Activated effector memory CD4-positive, alpha-beta T cell treated with Interleukin-2 at 50 U/mL for 16 hours (primary cell): ENCODE results near the gene CXCL17.
"Not testable (repeated sequence)": the region's sequence is repeated elsewhere in the genome, so short reads cannot be mapped to it uniquely, and the experiment has no call there.

Source experiments
- DNase-seq: peaks from one replicate; pipeline ENCODE4 v3.0.0-alpha.2; 2020

Gene CXCL17

DNA sequence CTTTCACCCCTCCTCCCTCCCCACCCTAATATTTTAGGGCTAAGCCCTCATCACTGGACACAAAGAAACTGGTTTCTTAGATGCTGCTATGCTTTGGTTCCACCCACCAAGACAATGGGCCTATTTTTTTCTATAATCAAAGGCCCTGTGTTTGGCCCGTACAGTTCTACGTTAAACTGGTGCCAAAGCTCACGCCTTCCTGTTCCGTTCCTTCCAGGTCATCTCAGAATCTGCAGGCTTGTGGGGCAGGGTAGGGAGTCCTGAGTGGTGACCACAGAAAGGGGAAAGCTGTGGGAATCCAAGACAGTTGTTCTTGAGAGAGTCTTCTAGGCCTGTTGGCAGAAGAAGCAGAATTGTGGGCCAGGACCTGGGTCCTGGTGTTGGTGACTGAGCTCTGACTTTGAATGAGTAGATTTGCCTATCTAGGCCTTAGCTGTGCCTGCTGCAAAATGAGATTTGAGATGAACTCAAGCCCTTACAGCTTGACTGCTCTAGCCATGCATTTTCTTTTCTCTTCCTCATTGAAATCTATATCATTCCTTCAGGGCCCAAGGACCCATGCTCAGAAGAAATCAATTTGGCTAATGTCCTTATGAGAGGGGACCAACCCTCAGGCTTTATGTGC lies 19.1 kb upstream of the CXCL17 start:
- DNase-seq: no peak

DNA sequence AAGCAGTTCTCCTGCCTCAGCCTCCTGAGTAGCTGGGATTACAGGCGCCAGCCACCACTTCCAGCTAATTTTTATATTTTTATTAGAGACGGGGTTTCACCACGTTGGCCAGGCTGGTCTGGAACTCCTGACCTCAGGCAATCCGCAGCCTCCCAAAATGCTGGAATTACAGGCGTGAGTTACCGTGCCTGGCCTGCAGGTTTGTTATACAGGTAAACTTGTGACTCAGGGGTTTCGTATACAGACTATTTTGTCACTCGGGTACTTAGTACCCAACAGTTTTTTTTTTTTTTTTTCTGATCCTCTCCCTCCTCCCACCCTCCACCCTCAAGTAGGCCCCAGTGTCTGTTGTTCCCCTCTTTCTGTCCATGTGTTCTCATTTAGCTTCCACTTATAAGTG lies 18.5 kb upstream of the CXCL17 start:
- not testable (repeated sequence) for DNase-seq

DNA sequence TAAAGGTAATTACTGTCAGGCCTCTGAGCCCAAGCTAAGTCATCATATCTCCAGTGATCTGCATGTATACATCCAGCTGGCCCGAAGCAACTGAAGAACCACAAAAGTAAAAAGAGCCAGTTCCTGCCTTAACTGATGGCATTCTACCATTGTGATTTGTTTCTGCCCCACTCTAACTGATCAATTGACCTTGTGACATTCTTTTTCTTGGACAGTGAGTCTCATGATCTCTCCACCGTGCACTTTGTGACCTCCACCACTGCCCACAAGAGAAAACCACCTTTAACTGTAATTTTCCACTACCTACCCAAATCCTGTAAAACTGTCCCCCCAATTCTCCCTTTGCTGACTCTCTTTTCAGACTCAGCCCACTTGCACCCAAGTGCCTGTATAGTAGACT lies 17.2 kb upstream of the CXCL17 start:
- DNase-seq: no peak

DNA sequence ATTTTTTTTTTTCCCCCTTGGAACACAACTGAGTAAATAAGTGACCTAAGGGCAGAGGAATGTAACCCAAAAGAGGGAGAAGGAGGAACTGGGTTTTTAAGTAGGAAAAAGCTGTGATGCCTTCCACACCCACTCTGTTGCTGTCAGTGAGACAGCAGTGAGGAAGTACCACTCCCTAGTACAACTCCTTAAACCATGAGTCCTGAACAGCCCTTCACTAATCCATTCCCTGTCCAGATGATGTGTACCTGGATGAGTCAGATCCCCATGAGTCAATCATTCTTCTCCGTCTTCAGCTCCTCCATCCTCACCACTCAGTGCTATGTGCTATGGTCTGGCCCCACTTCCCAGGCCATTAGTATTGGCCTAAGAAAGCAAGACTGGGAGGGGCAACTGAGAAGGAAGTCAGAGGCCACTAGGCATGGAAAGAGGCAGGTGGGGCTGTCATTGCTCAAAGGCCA lies 12.9 kb upstream of the CXCL17 start:
- DNase-seq: no peak

DNA sequence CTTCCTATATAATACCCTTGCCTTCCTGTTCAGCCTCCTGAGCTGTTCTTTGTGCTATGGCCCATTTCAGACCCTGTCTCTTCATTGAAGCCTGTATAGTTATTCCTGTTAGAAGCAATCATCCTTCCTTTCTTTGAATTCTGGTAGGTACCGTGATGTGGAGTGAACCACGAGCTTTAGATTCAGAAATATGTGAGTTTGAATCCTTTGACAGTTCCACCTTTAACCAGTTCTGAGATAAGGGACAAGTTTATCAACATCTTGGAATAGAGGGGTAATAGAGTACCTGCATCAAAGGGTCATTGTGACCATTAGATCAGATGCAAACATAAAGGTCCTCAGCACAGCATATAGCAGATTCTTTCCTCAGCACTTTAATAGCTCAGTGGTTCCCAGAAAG lies 12.3 kb upstream of the CXCL17 start:
- DNase-seq: no peak

DNA sequence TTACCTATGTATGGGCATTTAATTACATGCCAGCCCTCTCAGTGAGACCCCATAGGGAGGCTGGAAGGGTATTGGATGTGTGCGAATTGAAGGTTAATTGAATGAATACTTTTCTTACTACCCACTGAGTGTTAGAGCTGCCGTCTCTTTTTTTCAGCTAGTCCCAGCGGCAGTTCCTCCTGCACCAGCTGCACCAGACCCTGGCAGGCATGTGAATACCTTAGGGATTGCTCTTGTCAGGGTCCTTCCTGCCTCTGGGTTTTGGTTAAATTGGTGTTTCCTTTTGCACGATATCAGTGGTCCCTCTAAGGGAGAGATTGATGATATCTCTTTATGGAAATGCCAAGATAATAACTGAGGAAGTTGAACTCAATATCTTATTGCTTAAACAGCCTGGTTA lies 9.8 kb upstream of the CXCL17 start:
- DNase-seq: no peak

DNA sequence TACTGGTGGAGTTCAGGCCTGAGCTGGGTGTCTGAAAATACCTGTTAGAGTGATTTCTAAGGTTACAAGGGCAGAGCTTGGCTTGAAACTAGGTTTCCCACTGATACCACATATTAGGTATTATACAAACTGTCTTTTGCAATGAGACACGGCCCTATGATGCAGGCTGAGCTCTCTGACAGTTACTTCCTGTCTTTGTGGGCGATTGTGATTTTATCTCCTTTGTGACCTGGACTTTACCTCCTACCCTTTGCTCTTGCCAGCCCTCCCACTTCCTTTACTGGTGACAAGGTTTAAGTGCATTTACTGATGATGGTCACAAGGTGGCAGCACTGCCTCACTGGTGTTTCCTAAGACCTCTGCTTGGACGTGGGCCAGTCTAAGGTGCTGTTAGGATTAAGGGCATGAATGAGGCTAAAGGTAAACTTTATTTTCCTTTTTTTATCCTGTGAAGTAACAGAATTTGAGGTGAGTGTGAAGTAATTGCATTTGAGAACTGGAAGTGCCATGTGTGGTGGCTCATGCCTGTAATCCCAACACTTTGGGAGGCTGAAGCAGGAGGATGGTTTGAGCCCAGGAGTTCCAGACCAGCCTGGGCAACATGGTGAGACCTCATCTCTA lies 7.7 kb upstream of the CXCL17 start:
- peak; percentile 64 for DNase-seq

DNA sequence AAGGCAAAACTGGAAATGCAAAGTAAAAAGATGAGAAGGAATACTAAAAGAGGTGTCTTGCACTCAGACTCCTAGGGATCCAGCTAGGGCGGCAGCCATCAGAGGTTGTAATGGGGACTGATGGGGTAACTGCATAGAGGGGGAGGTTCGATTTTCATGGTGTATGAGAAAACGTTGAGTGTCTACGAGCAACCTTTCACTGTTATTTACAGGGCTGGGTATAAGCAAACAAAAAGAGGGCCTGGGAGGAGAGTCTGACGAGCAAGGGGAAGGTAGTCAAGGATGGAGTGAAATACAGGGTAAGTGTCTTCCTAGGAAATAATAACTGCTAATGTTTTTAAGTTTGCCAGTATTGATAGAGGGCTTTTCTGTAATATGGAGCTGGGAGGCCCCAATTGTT lies 5.6 kb upstream of the CXCL17 start:
- not testable (repeated sequence) for DNase-seq

DNA sequence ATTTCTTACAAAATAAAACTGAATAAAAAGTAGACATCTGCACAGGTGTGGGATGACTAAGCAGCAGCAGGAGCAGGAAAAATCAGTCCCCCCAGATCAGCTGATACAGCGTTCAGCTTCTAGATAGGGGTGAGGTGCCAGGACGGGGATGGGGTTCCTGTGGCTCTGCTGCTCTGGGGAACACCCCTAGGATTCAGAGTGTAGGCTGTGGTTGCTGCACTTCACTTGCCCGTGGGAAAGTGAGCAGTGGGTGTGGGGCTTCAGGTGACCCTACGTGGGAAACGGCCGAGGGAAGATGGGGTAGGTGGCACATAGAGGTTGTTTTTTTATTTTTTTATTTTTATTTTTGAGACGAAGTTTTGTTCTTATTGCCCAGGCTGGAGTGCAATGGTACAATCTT lies 3.2 kb upstream of the CXCL17 start:
- no peak for DNase-seq

DNA sequence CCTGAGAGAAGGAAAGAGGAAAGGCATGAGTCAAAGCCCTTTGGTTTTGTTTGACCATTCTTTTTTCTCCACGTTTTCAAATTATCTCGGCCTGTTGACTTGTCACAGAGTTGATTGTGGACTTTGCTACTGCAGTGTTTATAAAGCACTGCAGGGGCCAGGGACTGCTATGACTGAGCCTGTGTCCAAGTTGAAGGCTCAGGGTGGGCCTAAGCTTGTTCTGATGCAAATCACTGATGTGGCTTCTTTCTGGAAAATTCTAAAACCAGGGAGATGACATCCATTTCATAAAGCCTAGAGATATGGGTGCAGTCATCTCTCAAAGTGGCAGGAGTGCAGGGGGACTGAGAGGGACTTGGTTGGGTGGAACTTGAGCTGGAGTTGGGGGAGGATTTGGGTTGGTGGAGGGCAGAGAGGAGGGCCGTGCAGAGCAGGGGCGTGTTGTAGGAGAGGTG lies 1.2 kb upstream of the CXCL17 start:
- DNase-seq: no peak

DNA sequence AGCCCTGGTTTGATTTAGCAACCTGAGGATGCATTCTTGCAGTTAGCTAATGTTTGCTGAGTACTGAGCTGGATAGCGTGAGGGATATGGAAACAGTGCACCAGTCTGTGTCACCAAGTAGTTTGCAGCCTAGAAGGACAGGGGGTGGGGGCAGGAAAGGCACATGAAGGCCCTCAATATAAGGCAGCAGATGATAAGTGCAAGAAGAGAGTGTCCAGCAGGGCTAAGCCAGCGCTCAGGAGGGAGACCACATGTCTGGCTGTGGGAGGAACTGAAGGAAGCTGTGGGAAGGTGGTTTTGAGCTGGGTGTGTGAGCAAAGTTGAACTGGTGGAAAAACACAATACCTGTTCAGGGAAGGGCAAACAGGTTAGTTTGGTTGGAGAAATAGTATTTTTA lies 1.7 kb downstream of the CXCL17 start:
- DNase-seq: peak; percentile 6

DNA sequence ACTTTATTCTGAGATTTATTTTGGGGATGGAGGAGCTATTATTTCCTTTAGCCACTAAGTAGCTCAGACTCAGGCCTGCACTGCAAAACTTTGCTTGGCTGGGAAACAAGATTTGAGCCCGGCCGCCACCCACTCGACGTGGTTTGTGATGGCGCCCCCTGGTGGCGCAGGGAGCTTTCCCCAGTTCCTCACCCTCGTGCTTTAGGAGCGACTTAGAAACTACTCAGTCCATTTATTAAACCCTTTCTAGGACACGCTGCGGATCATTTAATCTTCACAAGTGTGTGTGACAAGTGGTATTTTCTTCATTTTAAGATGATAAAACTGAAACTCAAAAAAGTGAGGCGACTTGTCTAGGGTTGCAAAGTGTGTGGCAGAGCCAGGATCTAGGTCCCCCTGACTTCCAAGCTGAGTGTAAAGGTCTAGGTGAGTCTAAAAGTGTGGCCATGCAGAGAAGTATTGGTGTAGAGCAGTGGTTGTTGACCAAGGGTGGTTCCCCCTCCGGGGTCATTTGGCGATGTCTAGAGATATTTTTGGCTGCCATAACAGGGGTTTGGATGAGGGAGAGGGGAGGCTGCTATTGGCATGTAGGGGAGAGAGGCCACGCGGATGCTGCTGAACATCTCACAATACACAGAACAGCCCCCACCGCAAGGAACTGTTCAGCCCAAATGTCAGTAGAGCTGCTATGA lies 2.2 kb downstream of the CXCL17 start:
- peak; percentile 70 for DNase-seq

DNA sequence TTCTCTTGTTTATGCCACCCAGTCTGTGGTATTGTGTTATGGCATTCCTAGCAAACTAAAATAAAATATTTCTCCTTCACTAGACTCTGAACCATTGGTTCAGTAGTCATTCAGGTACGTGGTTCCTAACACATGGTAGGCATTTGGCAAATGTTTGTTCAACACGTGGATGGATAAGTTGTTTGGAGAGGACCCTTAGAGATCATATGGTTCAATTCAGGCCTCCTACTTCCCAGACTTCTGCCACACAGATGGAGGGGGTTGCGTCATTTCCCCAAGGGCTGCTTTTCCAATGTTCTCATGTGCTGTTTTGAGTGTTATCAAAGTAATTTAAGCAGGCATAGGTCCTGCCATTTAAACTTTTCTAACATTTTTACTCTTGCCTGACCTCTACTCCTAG lies 6.7 kb downstream of the CXCL17 start:
- DNase-seq: no peak

DNA sequence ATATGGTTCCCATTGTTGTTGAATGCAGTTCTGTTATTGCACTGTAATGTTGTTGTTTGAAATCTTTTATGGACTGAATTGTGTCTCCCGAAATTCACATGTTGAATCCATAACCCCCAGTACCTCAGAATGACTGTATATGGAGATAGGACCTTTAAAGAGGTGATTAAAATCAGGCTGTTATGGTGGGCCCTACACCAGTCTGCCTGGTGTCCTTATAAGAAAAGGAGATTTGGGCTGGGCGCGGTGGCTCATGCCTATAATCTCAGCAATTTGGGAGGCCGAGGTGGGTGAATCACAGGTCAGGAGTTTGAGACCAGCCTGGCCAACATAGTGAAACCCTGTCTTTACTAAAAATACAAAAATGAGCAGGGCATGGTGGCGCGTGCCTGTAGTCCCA lies 7.4 kb downstream of the CXCL17 start:
- no peak for DNase-seq

DNA sequence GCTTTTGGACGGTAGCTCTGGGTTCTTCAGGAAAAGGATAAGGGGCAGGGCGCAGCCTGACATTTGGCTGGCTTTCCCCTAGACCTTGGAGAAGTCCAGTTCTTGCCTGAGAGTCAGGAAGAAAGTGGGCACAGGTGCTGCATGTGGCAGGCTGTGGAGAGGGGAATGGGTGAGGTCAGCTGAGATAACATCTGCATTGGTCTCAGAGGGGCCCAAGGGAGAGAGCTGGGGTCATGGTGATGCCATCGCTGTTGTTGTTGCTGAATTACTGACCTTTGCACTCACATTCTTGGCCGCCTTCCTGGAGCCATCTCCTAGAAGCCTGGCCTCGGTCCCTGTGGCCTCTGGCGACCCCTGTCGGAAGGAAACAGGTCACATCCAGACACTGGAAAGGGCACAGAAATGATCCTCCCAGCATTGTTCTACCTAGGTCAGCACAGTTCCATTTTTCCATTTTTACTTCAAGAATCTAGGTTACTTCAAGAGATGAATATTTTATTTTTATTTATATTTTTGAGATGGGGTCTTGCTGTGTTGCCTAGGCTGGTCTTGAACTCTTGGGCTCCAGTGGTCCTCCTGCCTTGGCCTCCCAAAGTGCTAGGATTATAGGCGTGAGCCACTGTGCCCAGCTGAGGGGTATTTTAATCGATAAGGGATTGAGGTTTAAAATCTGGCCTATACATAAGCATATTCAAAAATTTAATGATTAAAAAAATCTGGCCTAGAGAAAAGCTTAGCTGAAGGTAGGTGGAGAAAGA lies 9.1 kb downstream of the CXCL17 start:
- DNase-seq: peak; percentile 55

DNA sequence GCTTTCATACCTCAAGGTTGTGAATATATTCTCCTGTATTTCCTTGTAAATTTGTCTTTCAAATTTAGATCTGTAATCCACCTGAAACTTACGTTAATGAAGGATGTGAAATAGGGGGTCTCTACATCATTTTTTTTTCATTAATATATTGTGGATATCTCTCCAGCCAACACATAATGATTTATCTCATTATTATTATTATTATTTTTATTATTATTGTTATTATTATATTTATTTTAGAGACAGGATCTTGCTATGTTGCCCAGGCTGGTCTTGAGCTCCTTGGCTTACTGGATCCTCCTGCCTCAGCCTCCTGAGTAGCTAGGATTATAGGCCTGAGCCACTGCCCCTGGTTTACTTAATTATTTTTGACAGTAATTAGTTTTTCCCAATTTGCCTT lies 11.3 kb downstream of the CXCL17 start:
- DNase-seq: no peak

DNA sequence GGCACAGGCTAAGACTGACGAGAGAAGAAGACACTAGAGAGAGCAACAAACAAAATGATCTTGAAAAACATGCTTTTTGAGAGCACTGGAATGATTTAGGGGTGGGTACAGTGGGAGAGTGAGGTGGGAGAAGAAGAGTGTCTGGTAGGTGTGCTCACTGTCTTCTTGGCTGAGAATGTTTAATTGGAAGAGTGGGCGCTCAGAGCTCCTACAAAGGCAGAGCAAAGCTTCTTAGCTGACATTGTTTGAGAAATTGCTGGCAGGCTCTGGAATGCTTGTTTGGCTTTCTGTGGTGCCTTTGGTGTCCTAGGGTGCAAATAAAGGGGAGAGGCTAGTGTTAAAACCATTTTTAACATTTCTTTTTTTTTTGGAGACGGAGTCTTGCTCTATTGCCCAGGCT lies 14.1 kb downstream of the CXCL17 start:
- no peak for DNase-seq

DNA sequence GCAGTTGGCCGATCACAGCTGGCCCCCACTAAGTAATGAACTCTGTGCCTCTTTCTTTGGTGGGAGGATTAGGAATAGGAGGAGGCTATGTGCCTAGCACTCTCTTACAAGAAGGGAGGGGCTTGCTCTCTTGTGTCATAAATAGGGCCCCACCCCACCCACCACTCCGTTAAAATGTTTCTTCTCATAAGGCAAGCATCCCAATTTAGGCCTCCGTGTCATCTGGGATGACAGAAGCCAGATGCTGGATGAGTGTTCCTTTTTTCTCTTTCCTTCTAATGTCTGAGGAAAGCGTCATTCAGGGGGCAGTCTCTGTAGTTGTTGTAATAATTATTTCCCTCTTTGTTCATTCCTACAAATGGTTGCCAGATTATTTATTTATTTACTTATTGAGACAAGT lies 15.4 kb downstream of the CXCL17 start, which contains the start of gene LIPE:
LIPE (minus strand) TSS at position 76 of the 400 bp plus-strand sequence. CDS start 239 bp downstream, outside the sequence.
- DNase-seq: no peak

DNA sequence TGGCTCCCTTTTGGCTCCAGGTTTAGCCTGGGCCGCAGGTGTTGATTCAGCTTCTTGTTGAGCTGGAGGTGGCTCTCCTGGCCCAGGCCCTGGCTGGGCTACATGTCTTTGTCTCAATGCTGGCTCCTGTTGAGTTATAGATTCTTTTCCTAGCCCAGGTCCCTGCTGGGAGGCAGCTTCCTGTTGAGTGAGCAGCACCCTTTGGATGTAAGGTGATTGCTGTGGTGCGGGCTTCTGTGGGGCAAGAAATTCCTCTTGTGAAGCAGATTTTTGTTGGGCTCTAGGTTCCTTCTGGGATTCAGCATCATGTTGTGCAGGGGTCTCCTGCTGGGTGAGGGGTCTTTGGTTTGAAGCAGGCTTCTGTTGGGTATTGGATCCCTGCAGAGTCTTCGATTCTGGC lies 16.1 kb downstream of the CXCL17 start:
- DNase-seq: no peak

DNA sequence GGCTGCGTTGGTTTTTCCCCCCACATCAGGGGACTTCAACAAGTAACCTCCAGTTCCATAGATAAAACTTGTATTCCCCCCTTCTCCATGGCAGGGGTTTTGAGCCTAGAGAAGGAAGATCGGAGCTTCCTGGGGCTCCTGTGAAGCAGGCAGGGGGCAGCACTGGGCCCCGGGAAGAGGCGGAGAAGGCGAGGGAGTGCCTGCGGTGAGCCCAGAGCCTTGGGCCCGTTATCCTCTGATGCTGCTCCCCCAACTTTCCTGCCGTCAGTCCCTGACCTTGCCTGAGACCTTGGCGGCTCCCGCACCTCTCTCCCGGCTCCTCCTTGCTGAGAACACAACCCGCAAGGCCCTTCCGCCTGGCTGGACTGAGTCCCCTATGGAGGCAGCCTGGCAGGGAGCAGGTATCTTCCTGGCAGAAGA lies 18.0 kb downstream of the CXCL17 start:
- no peak for DNase-seq

DNA sequence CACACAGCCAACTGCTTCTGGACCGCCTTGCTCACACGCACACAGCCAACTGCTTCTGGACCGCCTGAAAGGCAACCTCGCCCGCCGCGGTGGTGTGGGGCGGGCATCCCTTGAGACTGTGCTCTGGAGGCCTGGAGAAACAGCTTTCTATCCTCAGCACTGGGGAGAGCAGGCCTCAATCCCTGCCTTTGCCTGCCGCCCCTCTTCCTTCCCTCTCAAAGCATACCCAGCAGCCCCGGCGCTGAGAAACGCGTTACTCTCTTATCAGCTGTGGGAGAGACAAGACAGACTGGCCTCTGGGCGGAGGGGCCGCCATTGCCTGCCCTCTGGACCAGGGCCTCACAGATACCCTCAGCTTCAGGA lies 18.4 kb downstream of the CXCL17 start:
- DNase-seq: no peak

DNA sequence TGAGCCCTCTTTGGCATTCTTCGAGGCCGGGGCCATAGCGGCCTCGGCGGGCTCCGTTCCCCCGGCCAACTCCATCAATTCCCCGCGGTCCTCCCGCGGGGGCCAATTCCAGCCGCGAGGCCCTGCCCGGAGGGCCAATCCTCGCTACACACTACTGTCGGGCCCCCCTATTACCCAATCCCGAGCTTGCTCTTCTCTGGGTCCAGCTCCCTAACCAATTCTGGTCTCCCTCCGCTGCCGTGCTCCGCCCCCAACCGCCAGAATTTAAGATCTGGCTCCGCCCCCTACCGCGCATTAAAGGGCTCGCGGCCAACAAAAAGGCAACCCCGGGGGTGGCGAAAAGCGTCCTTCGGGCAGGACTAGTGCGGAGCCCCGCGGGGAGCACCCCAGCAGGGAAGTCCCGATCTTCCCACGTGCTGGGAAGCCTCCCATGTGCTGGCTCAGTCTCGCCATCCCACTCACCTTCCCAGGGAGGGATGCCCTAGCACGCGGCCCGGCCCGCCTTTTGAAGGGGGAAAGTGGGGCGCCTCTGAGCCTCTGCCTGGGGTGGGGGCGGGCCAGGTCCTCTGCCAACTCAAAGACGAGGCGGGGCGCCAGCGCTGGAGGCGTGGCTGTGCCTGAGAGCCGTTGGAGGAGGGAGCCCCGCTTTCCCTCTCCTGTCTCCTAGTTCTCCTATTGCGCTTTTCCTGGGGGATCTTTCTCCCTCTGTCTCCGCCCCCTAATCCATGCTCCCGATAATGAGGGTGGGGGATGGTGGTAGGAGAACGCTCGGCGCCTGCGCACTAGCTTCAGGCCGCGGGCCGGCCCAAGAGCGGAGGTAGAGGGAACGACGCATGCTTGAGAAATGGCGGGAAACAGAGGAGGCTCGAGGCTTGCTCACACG lies 19.0 kb downstream of the CXCL17 start:
- peak; percentile 92 for DNase-seq
